Right hindlimb (tissue), 1 donor: ENCODE data around the gene IL1R2.
A peak's percentile ranks its signal among the peaks of the same experiment; 100 is the strongest.

Experiments used
- DNase-seq: peaks from one replicate; pipeline ENCODE4 v3.0.0-alpha.2; 2018

IL1R2 gene

GRCh38 chr2:101991721-101992145 lies at the start of gene IL1R2:
Gene IL1R2 (plus strand): TSS chr2:101991960. CDS start chr2:102008576, 16,616 bp downstream.
- no peak for DNase-seq

GRCh38 chr2:101942851-101943250 lies 48.9 kb upstream of the IL1R2 start:
- no peak for DNase-seq

GRCh38 chr2:101946372-101947039 lies 45.3 kb upstream of the IL1R2 start:
- DNase-seq: no peak

- no peak for DNase-seq
Observed at GRCh38 chr2:101947374-101947773, 44.4 kb upstream of the IL1R2 start.

GRCh38 chr2:101948625-101949155 lies 43.1 kb upstream of the IL1R2 start:
- no peak for DNase-seq

- no peak for DNase-seq
Observed at GRCh38 chr2:101949304-101949703, 42.5 kb upstream of the IL1R2 start.

GRCh38 chr2:101951296-101951695 lies 40.5 kb upstream of the IL1R2 start:
- no peak for DNase-seq

GRCh38 chr2:101952551-101952950 lies 39.2 kb upstream of the IL1R2 start:
- no peak for DNase-seq

GRCh38 chr2:101956465-101957438 lies 35.0 kb upstream of the IL1R2 start:
- no peak for DNase-seq

GRCh38 chr2:101958061-101958460 lies 33.7 kb upstream of the IL1R2 start:
- DNase-seq: no peak

GRCh38 chr2:101960819-101961337 lies 30.9 kb upstream of the IL1R2 start:
- DNase-seq: no peak

- DNase-seq: peak; percentile 82
Observed at GRCh38 chr2:101961338-101962191, 30.2 kb upstream of the IL1R2 start.

- DNase-seq: no peak
Observed at GRCh38 chr2:101962309-101962708, 29.5 kb upstream of the IL1R2 start.

- no peak for DNase-seq
Observed at GRCh38 chr2:101963198-101963597, 28.6 kb upstream of the IL1R2 start.

- DNase-seq: no peak
Observed at GRCh38 chr2:101967826-101968513, 23.8 kb upstream of the IL1R2 start.

GRCh38 chr2:101969723-101970122 lies 22.0 kb upstream of the IL1R2 start:
- DNase-seq: no peak

- no peak for DNase-seq
Observed at GRCh38 chr2:101970901-101971300, 20.9 kb upstream of the IL1R2 start.

- DNase-seq: no peak
Observed at GRCh38 chr2:101971836-101972235, 19.9 kb upstream of the IL1R2 start.

GRCh38 chr2:101972621-101973434 lies 18.9 kb upstream of the IL1R2 start:
- no peak for DNase-seq

- no peak for DNase-seq
Observed at GRCh38 chr2:101974663-101975062, 17.1 kb upstream of the IL1R2 start.
